AG10803 (cell line): ENCODE measurements around the gene AGPAT3.

Experiments used
- DNase-seq: peaks from one replicate; pipeline ENCODE4 v3.0.0; 2010; ENCODE audit warnings: low read depth
- H3K4me3 ChIP-seq: 2 replicates; pipeline ENCODE4 v1.5.1; 2011; ENCODE audit warnings: mild to moderate bottlenecking, low read length, control low read depth
- CTCF ChIP-seq: conservative IDR thresholded peaks from 2 replicates; pipeline ENCODE4 v1.5.1; 2011; ENCODE audit warnings: mild to moderate bottlenecking, low read length, control low read depth, inconsistent platforms

AGPAT3 gene

GRCh38 chr21:43913928-43914327 is 48.9 kb downstream of the AGPAT3 start:
- H3K4me3 ChIP-seq, result no peak overlapping the region
- TF ChIP-seq CTCF, result no peak
- DNase-seq, result no peak

- TF ChIP-seq CTCF, result no peak
- H3K4me3 ChIP-seq, result no peak overlapping the region
- DNase-seq, result no peak
These were observed 51.1 kb downstream of the AGPAT3 start for GRCh38 chr21:43916076-43916475.

- peak overlapping the region; percentile 45 for H3K4me3 ChIP-seq
- no peak for TF ChIP-seq CTCF
- no peak for DNase-seq
These were observed 51.9 kb downstream of the AGPAT3 start for GRCh38 chr21:43916691-43917514.

GRCh38 chr21:43917515-43918384 is 52.7 kb downstream of the AGPAT3 start:
- DNase-seq, result no peak
- no peak for TF ChIP-seq CTCF
- no peak overlapping the region; the same call in 1 of the 2 replicates for H3K4me3 ChIP-seq

- H3K4me3 ChIP-seq, result no peak overlapping the region
- no peak for DNase-seq
- no peak for TF ChIP-seq CTCF
These were observed 53.4 kb downstream of the AGPAT3 start for GRCh38 chr21:43918385-43918947.

GRCh38 chr21:43919283-43919682 is 54.3 kb downstream of the AGPAT3 start:
- no peak for DNase-seq
- no peak for TF ChIP-seq CTCF
- H3K4me3 ChIP-seq, result no peak overlapping the region
